ENCODE measurements around the gene SH3GLB1.

DNA sequence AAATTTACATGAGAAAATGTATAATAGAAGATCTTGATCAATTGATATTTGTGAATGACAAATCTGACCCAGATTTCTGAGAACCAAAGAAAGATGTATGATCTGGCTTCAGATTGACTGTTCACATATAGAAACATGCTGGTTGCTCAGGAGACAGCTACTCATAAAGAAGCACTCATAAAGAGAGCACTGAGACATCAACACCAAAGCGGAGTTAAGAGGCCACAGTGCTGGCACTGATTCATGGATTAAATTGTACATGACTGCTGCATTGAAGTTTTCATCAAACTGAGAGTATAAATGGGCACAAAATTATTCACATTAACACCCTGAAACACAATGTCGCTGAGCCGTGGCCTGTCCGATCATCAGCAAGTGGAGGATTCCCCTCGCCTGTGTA, 46.2 kb downstream of the SH3GLB1 start:
- TF ChIP-seq, protein P1, sequence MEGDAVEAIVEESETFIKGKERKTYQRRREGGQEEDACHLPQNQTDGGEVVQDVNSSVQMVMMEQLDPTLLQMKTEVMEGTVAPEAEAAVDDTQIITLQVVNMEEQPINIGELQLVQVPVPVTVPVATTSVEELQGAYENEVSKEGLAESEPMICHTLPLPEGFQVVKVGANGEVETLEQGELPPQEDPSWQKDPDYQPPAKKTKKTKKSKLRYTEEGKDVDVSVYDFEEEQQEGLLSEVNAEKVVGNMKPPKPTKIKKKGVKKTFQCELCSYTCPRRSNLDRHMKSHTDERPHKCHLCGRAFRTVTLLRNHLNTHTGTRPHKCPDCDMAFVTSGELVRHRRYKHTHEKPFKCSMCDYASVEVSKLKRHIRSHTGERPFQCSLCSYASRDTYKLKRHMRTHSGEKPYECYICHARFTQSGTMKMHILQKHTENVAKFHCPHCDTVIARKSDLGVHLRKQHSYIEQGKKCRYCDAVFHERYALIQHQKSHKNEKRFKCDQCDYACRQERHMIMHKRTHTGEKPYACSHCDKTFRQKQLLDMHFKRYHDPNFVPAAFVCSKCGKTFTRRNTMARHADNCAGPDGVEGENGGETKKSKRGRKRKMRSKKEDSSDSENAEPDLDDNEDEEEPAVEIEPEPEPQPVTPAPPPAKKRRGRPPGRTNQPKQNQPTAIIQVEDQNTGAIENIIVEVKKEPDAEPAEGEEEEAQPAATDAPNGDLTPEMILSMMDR (IDR thresholded peaks at IDR 0.05): no peak
- no peak for TF ChIP-seq POLR2A (IDR thresholded peaks at IDR 0.05)
